ENCODE data around the gene CD300LB.

Gene CD300LB

GRCh38 chr17:74541176-74542111 is 10.2 kb upstream of the CD300LB start:
- no peaks in the 10 kb centered on the region for H3K79me2 ChIP-seq (ENCODE audit: insufficient read depth, low read length)
- peaks cover 15% of the 10 kb centered on the region for H3K27me3 ChIP-seq (ENCODE audit: insufficient read depth, low read length, poor library complexity)
- ATAC-seq (ENCODE audit: insufficient read depth, low read depth) (no peak), DNase-seq (no peak)
- H3K9ac ChIP-seq (ENCODE audit: low read depth, low read length): no peak overlapping the region
- no peak overlapping the region for H3K4me3 ChIP-seq (ENCODE audit: low read depth in 1 of 2, low read length in 2 of 2)
- no peak overlapping the region for H3K4me2 ChIP-seq (ENCODE audit: insufficient read depth, low read length)
- H3K27ac ChIP-seq (ENCODE audit: low read length): no peak overlapping the region
- no peaks in the 10 kb centered on the region for H3K9me3 ChIP-seq (ENCODE audit: insufficient read depth, low read length, severe bottlenecking)
- H4K20me1 ChIP-seq (ENCODE audit: insufficient read depth, low read length): 0 out of 2 replicates have a peak, but pooled peaks cover 4% of the 10 kb centered on the region
- H3K4me1 ChIP-seq (ENCODE audit: insufficient read depth, low read length): no peaks in the 10 kb centered on the region
- H2AFZ ChIP-seq (ENCODE audit: low read depth, low read length): no peak overlapping the region
- H3K36me3 ChIP-seq (ENCODE audit: insufficient read depth, low read length): no peaks in the 10 kb centered on the region
- no peak for TF ChIP-seq EZH2 (IDR thresholded peaks at IDR 0.05; ENCODE audit: borderline replicate concordance, low read depth, low read length, severe bottlenecking)
- no peak for TF ChIP-seq CTCF (IDR thresholded peaks at IDR 0.05; ENCODE audit: borderline replicate concordance, extremely low read depth, low read length, poor library complexity, severe bottlenecking)

DNA sequence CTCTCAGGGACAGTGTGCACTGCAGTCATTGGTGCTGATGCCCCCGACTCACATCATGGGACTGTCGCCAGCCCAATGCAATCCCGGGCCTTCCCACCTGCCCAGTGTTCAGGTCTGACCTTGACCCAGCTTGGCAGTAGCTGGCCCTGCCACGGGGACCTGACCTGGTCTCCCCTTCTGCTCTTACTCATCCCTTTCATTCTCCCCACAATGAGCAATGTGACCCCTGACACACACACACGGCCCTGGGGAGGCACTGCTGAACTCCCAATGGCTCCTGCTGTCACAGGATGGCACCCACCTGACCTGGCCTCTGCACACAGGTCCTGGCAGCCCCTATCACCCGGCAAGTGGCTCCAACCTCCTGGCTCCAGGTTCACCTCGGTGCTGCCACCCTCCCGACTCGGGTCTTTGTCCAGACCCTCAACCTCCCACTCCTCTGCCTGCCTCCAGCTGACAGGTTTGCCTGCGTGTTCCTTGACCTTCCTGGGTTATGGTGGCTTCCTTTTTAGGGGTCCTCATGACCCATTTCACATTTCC is 8.1 kb upstream of the CD300LB start:
- no peaks in the 10 kb centered on the region for H3K79me2 ChIP-seq (ENCODE audit: insufficient read depth, low read length)
- H3K27ac ChIP-seq (ENCODE audit: low read length): no peak overlapping the region

DNA sequence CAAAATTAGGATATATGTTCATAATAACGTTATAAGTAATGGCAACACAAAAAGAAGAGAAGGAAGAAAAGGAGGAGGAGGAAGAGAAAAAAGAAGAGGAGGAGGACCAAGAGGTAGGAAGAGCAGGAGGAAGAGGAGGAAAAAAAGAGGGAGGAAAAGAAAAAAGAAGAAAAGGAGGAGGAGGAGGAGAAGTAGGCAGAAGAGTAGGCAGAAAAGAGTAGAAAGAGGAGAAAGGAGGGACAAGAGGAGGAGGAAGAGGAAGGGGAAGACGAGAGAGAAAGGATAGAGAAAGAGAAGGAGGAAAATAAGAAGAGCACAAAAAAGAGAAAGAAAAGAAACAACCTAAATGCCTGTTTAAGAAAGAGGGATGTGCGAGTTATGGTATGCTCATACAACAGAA is 5.6 kb upstream of the CD300LB start:
- H3K27me3 ChIP-seq (ENCODE audit: insufficient read depth, low read length, poor library complexity): peaks cover 15% of the 10 kb centered on the region
- no peak overlapping the region for H3K4me3 ChIP-seq (ENCODE audit: low read depth in 1 of 2, low read length in 2 of 2)
- H3K9me3 ChIP-seq (ENCODE audit: insufficient read depth, low read length, severe bottlenecking): no peaks in the 10 kb centered on the region
- TF ChIP-seq CTCF (IDR thresholded peaks at IDR 0.05; ENCODE audit: borderline replicate concordance, extremely low read depth, low read length, poor library complexity, severe bottlenecking) (no peak), EZH2 (IDR thresholded peaks at IDR 0.05; ENCODE audit: borderline replicate concordance, low read depth, low read length, severe bottlenecking) (no peak)
- H3K4me2 ChIP-seq (ENCODE audit: insufficient read depth, low read length): no peak overlapping the region
- ATAC-seq (ENCODE audit: insufficient read depth, low read depth): no peak
- no peaks in the 10 kb centered on the region for H3K4me1 ChIP-seq (ENCODE audit: insufficient read depth, low read length)
- no peak overlapping the region for H3K27ac ChIP-seq (ENCODE audit: low read length)
- no peak overlapping the region for H2AFZ ChIP-seq (ENCODE audit: low read depth, low read length)
- H3K9ac ChIP-seq (ENCODE audit: low read depth, low read length): no peak overlapping the region
- no peak for DNase-seq
- H4K20me1 ChIP-seq (ENCODE audit: insufficient read depth, low read length): 0 out of 2 replicates have a peak, but pooled peaks cover 4% of the 10 kb centered on the region
- H3K36me3 ChIP-seq (ENCODE audit: insufficient read depth, low read length): no peaks in the 10 kb centered on the region
- no peaks in the 10 kb centered on the region for H3K79me2 ChIP-seq (ENCODE audit: insufficient read depth, low read length)

More for the DNA sequence above, 8.1 kb upstream of the CD300LB start:
- Histone ChIP-seq H3K9ac (ENCODE audit: low read depth, low read length) (no peak overlapping the region), H4K20me1 (ENCODE audit: insufficient read depth, low read length) (0 out of 2 replicates have a peak, but pooled peaks cover 4% of the 10 kb centered on the region), H2AFZ (ENCODE audit: low read depth, low read length) (no peak overlapping the region), H3K4me2 (ENCODE audit: insufficient read depth, low read length) (no peak overlapping the region), H3K36me3 (ENCODE audit: insufficient read depth, low read length) (no peaks in the 10 kb centered on the region), H3K9me3 (ENCODE audit: insufficient read depth, low read length, severe bottlenecking) (no peaks in the 10 kb centered on the region), H3K4me3 (ENCODE audit: low read depth in 1 of 2, low read length in 2 of 2) (no peak overlapping the region), H3K4me1 (ENCODE audit: insufficient read depth, low read length) (no peaks in the 10 kb centered on the region), H3K27me3 (ENCODE audit: insufficient read depth, low read length, poor library complexity) (peaks cover 15% of the 10 kb centered on the region)
- no peak for DNase-seq
- TF ChIP-seq EZH2 (IDR thresholded peaks at IDR 0.05; ENCODE audit: borderline replicate concordance, low read depth, low read length, severe bottlenecking) (no peak), CTCF (IDR thresholded peaks at IDR 0.05; ENCODE audit: borderline replicate concordance, extremely low read depth, low read length, poor library complexity, severe bottlenecking) (no peak)
- no peak for ATAC-seq (ENCODE audit: insufficient read depth, low read depth)

Measured in DND-41 (cell line).